ENCODE measurements around the gene PDZD4.

- TF ChIP-seq POLR2A (IDR thresholded peaks at IDR 0.05; ENCODE audit: low read depth, low read length), result no peak
- TF ChIP-seq TAF1 (IDR thresholded peaks at IDR 0.05; ENCODE audit: low read depth, low read length), result no peak
- TF ChIP-seq POLR2AphosphoS5 (IDR thresholded peaks at IDR 0.05; ENCODE audit: low read depth, low read length), result no peak
- TF ChIP-seq PAX5 (IDR thresholded peaks at IDR 0.05; ENCODE audit: insufficient read depth, low read length, severe bottlenecking), result no peak
- TF ChIP-seq POU2F2 (IDR thresholded peaks at IDR 0.05; ENCODE audit: low read depth, low read length), result no peak
Measured at GRCh38 chrX:153774576-153775292, 55.6 kb downstream of the PDZD4 start.

Data from GM12891 (cell line).